Activated T-helper 1 cell treated with anti-CD3 and anti-CD28 coated beads, Interleukin-12 subunit alpha, Interleukin-12 subunit beta, Interleukin-2, Interleukin-4 antibody, amounts not matched to agents 30 ng/mL and 10 ng/mL and 1 ng/mL, durations not matched to agents 14 hours and 24 hours and 36 hours (primary cell): Measurements from ENCODE around the gene MICAL3. TPM values are rescaled to one million over a fixed set of nuclear protein-coding genes. Genes with fewer than 3 reads are reported as not detected.

Experiments used
- DNase-seq: peaks from one replicate; pipeline ENCODE4 v3.0.0; 2021; ENCODE audit warnings: low spot score
- H3K27ac Mint-ChIP-seq: one replicate; pipeline ENCODE4 v1.8.0; 2021; ENCODE audit warnings: mild to moderate bottlenecking, mixed read lengths
- H3K27me3 Mint-ChIP-seq: one replicate; pipeline ENCODE4 v1.8.0; 2022; ENCODE audit warnings: mild to moderate bottlenecking, moderate library complexity, mixed read lengths; ENCODE audit not compliant: insufficient read depth
- H3K36me3 Mint-ChIP-seq: one replicate; pipeline ENCODE4 v1.8.0; 2021; ENCODE audit warnings: low read depth, mixed read lengths
- H3K4me1 Mint-ChIP-seq: one replicate; pipeline ENCODE4 v1.8.0; 2021; ENCODE audit warnings: low read depth, mixed read lengths
- H3K4me3 Mint-ChIP-seq: one replicate; pipeline ENCODE4 v1.8.0; 2021; ENCODE audit warnings: mild to moderate bottlenecking, moderate library complexity, mixed read lengths
- H3K9me3 Mint-ChIP-seq: one replicate; pipeline ENCODE4 v1.8.0; 2021; ENCODE audit warnings: mixed read lengths
- intact Hi-C: fragments of 100-400 bp; cut with micrococcal nuclease; formaldehyde crosslinking; loops from one replicate; pipeline ENCODE4 v1.15.1; 2024
- total RNA-seq: library from RNA; stranded (reverse); gene quantifications from 2 replicates; pipeline ENCODE4 v1.2.3, GENCODE V29; 2022

Gene MICAL3
- total RNA-seq, 1 donor from 2014 or later: 50.6 TPM

DNA sequence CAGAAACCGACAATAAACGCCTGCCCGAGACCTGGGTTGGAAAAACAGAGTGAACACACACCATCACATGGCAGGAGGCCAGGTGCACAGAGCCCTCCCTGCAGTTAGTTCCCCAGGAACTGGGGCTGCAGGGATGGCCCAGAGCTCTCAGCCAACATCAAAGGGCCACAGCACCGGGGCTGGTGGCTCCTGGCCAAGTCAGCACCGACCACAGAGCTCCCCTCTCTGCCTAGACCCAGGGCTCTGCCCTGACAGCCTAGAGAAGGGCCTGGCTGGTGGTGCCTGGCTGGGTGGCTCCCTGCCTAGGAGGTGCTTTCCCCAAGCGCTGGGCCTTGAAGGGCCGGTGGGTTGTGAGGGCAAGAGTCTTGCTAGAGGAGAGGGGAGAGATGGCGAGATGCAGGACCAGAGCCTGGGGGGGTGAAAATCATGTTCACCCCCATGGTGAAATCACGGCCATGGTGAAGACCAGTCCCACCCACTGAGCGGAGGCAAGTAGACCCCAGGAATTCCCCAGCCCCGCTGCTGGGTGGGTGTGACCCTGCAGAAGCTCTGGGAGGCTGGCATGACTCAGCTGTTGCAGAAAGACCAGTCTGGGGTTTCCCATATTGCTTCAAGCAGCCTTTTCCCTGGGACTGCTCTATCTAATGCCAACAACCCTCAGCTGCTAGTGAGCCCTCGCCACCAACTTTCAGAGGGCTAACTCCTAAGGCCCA lies 242.9 kb downstream of the MICAL3 start:
- H3K9me3 Mint-ChIP-seq: no peaks in the 10 kb centered on the region
- intact Hi-C loops: loop anchor here (2.0 kb wide), 1 partner anchor 47 kb away; no protein-coding TSS in a partner anchor
- H3K4me1 Mint-ChIP-seq: peaks cover 55% of the 10 kb centered on the region
- peak overlapping the region; percentile 55 for H3K27ac Mint-ChIP-seq
- peaks cover 2% of the 10 kb centered on the region for H3K36me3 Mint-ChIP-seq
- H3K4me3 Mint-ChIP-seq: peak overlapping the region; percentile 0
- peak; percentile 34 for DNase-seq
- H3K27me3 Mint-ChIP-seq: peaks cover 4% of the 10 kb centered on the region

DNA sequence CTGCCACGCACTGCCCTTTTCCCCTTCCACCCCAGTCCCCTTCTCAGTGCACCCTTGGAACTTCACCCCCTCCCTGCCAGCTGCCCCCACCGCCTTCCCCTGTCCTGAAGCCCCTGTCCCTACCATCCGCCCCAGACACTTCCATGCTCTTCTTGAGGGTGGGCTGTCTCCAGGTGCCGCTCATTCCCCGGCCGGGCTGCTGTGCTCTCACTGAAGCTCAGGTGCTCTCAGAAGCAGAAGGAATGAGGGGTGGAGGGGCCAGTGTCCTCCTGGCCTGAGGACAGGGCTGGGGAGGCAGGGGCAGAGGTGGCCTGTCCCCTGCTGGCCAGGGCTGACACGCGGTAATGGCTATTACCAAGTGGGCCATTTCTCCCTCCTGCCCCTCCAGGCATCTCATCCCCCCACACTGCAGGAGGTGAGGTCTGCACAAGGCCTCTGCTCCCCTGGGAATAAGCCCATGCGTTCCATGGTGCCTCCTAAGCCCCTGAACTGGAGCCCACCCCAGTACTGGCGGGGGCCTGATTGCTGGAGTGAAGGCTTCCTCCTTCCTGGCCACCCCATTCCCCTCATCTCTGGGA lies 243.5 kb downstream of the MICAL3 start:
- H3K4me3 Mint-ChIP-seq: no peak overlapping the region
- H3K27me3 Mint-ChIP-seq: peaks cover 4% of the 10 kb centered on the region
- peaks cover 61% of the 10 kb centered on the region for H3K4me1 Mint-ChIP-seq
- H3K27ac Mint-ChIP-seq: peak overlapping the region; percentile 29
- H3K9me3 Mint-ChIP-seq: no peaks in the 10 kb centered on the region
- intact Hi-C loops: loop anchor here (2.0 kb wide), 1 partner anchor 46 kb away; no protein-coding TSS in a partner anchor
- peaks cover 2% of the 10 kb centered on the region for H3K36me3 Mint-ChIP-seq
- DNase-seq: no peak

DNA sequence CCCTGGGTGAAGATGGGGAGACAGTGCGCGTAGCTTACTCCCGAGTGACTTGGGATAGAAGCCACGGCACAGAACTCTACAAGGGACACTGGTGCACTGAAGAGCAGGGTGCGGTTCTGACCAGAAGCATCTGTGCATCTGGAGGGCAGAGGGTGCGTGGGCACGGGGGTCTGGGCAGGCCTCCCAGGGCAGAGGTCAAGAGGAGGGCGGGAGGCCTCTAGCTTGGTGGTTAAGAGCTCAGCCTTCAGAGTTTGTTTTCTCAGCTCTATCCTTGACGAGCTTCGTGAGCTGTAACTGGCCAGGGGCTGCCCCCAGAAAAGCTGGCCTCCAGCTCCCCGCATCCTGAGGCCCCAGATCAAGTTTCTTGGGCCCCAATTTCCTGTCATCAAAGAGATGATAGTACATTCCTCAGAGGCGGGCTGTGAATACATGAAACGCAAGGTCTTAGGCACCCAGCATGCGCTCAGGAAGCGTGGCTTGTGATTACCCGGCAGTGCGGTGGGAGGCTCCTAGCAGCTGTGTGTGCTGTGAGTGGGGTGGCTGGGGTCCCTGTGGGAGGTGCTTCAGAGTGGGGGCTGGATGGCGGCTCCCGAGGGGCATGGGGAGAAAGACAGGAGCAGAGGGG lies 244.1 kb downstream of the MICAL3 start:
- intact Hi-C loops: loop anchor here (2.0 kb wide), 1 partner anchor 45 kb away; no protein-coding TSS in a partner anchor
- H3K27ac Mint-ChIP-seq: no peak overlapping the region
- H3K36me3 Mint-ChIP-seq: peaks cover 2% of the 10 kb centered on the region
- H3K4me1 Mint-ChIP-seq: peaks cover 67% of the 10 kb centered on the region
- H3K27me3 Mint-ChIP-seq: peaks cover 4% of the 10 kb centered on the region
- peak overlapping the region; percentile 45 for H3K4me3 Mint-ChIP-seq
- H3K9me3 Mint-ChIP-seq: no peaks in the 10 kb centered on the region
- no peak for DNase-seq

DNA sequence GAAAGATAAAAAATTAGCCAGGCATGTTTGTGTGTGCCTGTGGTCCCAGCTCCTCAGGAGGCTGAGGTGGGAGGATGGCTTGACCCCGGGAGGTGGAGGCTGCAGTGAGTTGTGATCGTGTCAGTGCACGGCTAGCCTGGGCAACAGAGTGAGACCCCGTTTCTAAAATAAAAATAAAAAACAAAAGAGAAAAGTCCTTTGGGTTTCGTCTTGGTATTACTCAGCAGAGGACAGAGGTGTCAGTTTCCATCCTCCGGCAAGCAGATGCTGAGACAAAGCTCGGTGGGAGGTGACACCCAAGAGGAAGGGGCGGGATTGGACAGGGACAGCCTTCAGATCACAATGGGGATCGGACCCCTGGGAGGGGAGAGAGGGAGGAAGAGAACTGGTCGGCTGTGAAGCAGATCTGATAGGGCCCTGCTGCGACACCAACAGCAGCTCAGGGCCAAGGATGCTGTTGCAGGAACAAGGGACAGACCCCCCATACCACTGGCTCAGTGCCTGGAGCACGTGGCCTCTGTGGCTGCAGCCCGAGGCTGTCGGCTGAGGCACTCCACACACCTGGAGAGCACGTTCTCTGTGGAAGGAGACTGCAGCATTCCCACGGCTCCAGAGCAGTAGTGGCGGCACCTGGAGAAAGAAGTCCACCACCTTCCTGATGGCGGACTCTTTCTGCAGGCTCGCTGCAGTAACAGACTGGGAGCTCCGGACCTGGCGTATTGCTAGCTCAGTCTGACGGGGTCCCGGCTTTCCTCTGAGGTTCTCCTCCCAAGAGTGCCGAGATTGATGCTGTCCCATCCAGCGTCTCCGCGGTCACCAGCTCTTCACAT lies 244.9 kb downstream of the MICAL3 start:
- intact Hi-C loops: loop anchor here (2.0 to 10.0 kb wide), 3 partner anchors 45 to 562 kb away; partner anchors contain the start of gene ADA2
- Mint-ChIP-seq H3K9me3 (no peaks in the 10 kb centered on the region), H3K4me3 (peak overlapping the region; percentile 43), H3K27ac (peak overlapping the region; percentile 82), H3K36me3 (peaks cover 2% of the 10 kb centered on the region), H3K4me1 (peaks cover 72% of the 10 kb centered on the region), H3K27me3 (peaks cover 4% of the 10 kb centered on the region)
- DNase-seq: no peak

DNA sequence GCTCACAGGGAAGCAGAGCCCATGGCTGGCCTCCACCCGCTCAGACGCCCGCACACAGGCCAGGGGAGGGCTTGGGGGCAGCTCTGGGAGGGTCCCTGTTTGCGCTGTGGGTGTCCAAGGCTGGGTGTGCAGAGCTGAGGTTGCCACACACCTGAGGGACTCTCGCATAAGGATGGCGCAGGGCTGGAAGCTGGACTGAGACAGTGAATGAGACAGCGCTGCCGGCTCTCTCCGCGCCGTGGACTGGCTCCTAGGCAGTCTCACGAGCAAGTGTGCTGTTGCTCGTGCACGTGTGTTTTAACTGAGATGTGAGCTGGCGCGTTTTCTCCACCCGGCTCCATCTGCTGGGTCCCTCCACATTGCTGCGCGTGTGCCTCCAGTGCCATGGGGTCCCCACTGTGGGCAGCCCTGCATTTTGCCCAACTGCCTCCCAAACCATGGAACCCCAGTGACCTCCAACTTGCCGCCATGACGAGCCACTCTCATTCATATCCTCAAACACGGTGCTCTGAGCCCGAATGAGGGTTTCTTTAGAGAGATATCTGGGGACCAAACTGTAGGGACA lies 245.9 kb downstream of the MICAL3 start:
- H3K27me3 Mint-ChIP-seq: peaks cover 5% of the 10 kb centered on the region
- peak overlapping the region; percentile 49 for H3K27ac Mint-ChIP-seq

DNA sequence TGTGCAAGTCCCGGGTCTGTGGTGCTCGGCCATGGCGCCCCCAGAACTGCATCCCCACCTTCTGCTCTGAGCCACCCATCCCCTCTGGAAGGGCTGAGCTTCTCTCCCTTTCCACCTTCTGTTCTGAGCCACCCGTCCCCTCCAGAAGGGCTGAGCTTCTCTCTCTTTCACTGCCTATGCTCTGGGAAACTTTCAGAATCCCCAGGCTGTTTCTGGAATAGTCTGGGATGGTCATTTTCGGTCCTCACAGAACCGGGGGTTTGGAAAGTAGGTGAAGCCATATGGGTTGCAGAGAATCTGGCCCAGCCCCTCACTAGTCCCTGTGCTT lies 246.7 kb downstream of the MICAL3 start:
- Mint-ChIP-seq H3K4me3 (peak overlapping the region; percentile 90), H3K27me3 (peaks cover 7% of the 10 kb centered on the region), H3K4me1 (peaks cover 76% of the 10 kb centered on the region), H3K36me3 (peaks cover 2% of the 10 kb centered on the region), H3K9me3 (no peaks in the 10 kb centered on the region), H3K27ac (peak overlapping the region; percentile 97)
- intact Hi-C loops: loop anchor here (1.0 to 10.0 kb wide), 5 partner anchors 10 to 560 kb away; partner anchors contain the start of genes ADA2, BCL2L13 and PEX26
- DNase-seq: no peak

More for the DNA sequence above, 245.9 kb downstream of the MICAL3 start:
- Mint-ChIP-seq H3K9me3 (no peaks in the 10 kb centered on the region), H3K36me3 (peaks cover 2% of the 10 kb centered on the region), H3K4me1 (peaks cover 73% of the 10 kb centered on the region), H3K4me3 (peak overlapping the region; percentile 43)
- no peak for DNase-seq
- intact Hi-C loops: loop anchor here (5.0 to 10.0 kb wide), 2 partner anchors 474 to 561 kb away; partner anchors contain the start of gene ADA2

DNA sequence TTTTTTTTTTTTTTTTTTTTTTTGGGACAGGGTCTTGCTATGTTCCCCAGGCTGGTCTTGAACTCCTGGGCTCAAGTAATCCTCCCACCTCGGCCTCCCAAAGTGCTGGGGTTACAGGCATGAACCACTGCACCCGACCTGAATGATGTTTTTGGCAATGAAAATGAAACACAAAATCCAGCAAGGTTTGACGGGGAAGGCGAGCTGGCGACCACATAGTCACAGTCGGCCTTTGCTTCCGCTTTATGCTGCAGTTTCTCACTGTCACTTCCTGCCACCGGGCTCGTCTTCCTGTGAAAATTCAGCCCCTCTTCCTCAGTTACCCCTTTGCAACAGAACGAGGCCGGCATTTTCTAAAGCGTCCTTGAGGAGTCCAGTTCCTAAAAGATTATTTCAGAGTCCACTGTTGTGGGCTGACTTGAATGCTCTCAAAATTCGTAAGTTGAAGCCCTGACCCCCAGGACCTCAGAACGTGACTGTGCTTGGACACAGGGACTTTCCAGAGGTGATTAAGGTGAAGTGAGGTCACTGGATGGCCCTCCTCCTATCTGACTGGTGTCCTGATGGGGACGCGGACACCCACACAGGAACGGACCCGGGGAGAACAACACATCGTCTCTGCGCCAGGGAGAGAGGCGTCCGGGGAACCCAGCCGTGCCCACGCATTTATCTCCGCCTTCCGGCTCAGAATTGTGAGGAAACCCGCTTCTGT lies 247.2 kb downstream of the MICAL3 start:
- intact Hi-C loops: loop anchor here (1.0 to 10.0 kb wide), 5 partner anchors 10 to 560 kb away; partner anchors contain the start of genes ADA2, BCL2L13 and PEX26
- peaks cover 9% of the 10 kb centered on the region for H3K27me3 Mint-ChIP-seq
- H3K27ac Mint-ChIP-seq: peak overlapping the region; percentile 97
- H3K4me1 Mint-ChIP-seq: peaks cover 74% of the 10 kb centered on the region
- peak; percentile 71 for DNase-seq
- peaks cover 2% of the 10 kb centered on the region for H3K36me3 Mint-ChIP-seq
- H3K4me3 Mint-ChIP-seq: peak overlapping the region; percentile 90
- no peaks in the 10 kb centered on the region for H3K9me3 Mint-ChIP-seq

DNA sequence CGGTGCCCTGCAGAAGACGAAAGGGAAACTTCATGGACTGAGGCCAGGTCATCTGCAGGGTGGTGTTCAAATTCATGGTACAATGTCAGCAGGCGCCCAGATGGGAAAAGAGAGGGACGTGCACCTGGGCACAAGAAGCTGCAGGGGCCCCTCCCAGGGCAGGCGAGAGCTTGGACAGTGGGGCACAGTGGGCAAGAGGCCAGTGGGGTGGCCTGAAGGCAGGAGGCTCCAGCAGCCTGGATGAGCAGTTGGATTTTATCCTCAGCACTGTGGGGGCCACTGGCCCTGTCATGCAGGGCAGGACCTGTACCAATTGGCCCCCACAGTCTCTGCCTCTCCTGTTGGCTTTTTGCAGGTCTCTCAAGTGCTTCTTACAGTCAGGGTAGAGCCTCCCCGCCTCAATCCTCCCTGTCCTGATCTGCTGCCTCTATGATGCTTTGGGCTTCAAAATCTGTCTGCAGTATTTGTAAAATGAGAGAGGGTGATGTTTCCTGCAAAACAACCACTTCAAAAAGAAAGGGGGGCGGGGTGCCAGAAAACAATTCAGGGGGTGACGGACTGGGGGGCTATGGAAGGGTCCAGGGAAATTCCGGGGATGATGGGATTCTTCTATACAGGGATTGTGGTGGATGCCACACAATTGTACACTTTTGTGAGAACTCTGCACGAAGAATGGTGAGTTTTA lies 248.4 kb downstream of the MICAL3 start:
- Mint-ChIP-seq H3K9me3 (no peaks in the 10 kb centered on the region), H3K27me3 (peaks cover 12% of the 10 kb centered on the region), H3K4me3 (peak overlapping the region; percentile 73), H3K4me1 (peaks cover 74% of the 10 kb centered on the region), H3K36me3 (peaks cover 3% of the 10 kb centered on the region), H3K27ac (peak overlapping the region; percentile 67)
- DNase-seq: no peak
- intact Hi-C loops: loop anchor here (2.0 to 10.0 kb wide), 4 partner anchors 137 to 559 kb away; partner anchors contain the start of genes ADA2, BCL2L13 and PEX26

DNA sequence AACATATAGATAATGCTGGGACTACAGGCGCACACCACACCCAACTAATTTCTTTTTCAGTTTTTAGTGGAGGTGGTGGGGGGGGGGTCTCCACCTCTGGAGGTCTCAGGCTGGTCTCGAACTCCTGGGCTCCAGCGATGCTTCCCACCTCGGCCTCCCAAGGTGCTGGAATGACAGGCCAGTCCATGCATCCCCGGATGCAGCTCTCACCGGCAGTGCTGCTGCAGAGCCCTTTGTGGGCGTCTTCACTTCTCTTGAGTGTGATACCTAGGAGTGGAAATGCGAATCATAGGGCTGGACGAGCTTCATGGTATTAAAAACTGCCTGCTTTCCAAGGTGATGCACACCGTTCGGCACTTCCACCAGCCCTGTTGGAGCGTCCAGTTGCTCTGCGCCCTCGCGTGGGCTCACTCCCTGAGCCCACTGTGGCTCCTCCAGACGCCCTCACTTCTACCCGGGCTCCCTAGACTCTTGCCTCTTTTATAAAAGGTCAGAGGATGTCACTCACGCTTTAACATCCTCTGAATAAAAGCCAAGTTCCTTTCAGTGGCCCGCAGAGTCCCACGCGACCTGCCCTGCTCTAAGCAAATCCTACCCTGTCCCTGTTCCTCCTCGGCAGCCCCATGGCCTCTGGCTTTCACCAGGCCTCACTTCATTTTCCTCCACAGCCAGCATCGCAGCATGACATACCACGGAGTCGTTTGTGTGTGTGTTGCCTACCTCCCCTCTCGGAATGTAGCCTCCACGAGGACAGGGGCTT lies 249.3 kb downstream of the MICAL3 start:
- DNase-seq: no peak
- Mint-ChIP-seq H3K36me3 (peaks cover 3% of the 10 kb centered on the region), H3K4me1 (peaks cover 74% of the 10 kb centered on the region), H3K27me3 (peaks cover 14% of the 10 kb centered on the region), H3K27ac (peak overlapping the region; percentile 29), H3K4me3 (peak overlapping the region; percentile 73), H3K9me3 (no peaks in the 10 kb centered on the region)
- intact Hi-C loops: loop anchor here (5.0 to 10.0 kb wide), 4 partner anchors 408 to 688 kb away; partner anchors contain the start of genes ADA2 and CECR2

DNA sequence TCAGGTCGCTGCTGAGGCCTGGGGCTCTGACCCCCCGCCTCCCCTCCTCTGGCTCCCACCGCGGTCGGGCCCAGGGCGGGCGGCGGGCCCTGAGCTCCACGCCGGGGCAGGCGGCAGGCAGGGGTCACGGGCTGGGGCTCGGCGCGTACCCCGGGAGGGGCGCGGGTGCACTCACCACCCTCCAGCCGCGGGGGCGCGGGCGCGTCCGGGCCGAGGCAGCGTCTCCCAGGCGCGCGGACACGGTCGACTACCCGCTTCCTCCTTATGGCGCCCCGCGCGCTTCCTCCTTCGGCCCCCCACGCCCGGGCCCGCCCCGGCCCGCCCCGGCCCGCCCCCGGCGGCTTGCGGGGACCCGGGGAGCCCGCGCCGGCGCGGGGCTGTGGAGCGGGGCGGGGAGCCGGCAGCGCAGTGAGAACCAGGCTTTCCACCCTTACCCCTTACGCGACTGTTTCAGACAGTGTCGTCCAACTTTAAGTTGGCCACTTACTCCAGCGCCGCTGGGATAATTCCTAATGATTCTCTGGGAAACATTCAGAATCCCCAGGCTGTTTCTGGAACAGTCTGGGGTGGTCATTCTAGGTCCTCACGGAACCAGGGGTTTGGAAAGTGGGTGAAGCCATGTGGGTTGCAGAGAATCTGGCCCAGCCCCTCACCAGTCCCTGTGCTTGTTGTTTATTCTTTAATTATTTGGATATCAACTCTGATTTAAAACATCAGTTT lies 250.0 kb downstream of the MICAL3 start, which contains the start of gene BID:
TSS of gene BID (minus strand) at position 264 of the 720 bp plus-strand sequence. CDS start 24,353 bp downstream, outside the sequence.
- H3K36me3 Mint-ChIP-seq: peaks cover 3% of the 10 kb centered on the region
- intact Hi-C loops: loop anchor here (5.0 to 10.0 kb wide), 3 partner anchors 407 to 687 kb away; partner anchors contain the start of gene CECR2
- DNase-seq: peak; percentile 38
- H3K4me1 Mint-ChIP-seq: peaks cover 69% of the 10 kb centered on the region
- no peaks in the 10 kb centered on the region for H3K9me3 Mint-ChIP-seq
- peaks cover 14% of the 10 kb centered on the region for H3K27me3 Mint-ChIP-seq
- peak within 1 kb of the TSS; percentile 65 for H3K27ac Mint-ChIP-seq
- H3K4me3 Mint-ChIP-seq: peak within 1 kb of the TSS; percentile 79
